Right lobe of liver (tissue), 4 donors: ENCODE data around the gene SPRR2E.

ENCODE experiments used
- CTCF ChIP-seq, 4 donors: fragments of 200-600 bp in 3 of 4; fragments of 450-650 bp in 1 of 4; IDR thresholded peaks; one replicate each; pipeline versions ENCODE4 v1.5.1 to v1.8.0; 2016 to 2022; ENCODE audit warnings: antibody characterized with exemption in 4 of 4, mild to moderate bottlenecking in 2 of 4
- POLR2A ChIP-seq: fragments of 450-650 bp; IDR thresholded peaks from one replicate; pipeline ENCODE4 v1.6.1; 2017; ENCODE audit warnings: antibody characterized with exemption, mild to moderate bottlenecking
- donor health status: DM: no; HTN: no; CAD: no.
- donor health status: DM: no; HTN: no; CAD: no.
- donor health status: DM: no; HTN: yes; CAD: no.

- TF ChIP-seq CTCF (IDR thresholded peaks at IDR 0.05), result no peak
- TF ChIP-seq POLR2A, result no peak
Observed at GRCh38 chr1:153072806-153073726, 21.3 kb downstream of the SPRR2E start.
